NB4 (cell line): ENCODE data around the gene ZBTB7C.

Experiments
- CTCF ChIP-seq: IDR thresholded peaks from one replicate; pipeline ENCODE4 v1.5.1; 2012; ENCODE audit warnings: low read depth, low read length
- POLR2A ChIP-seq: IDR thresholded peaks from 2 replicates; pipeline ENCODE4 v1.6.1; 2011; ENCODE audit warnings: mild to moderate bottlenecking; ENCODE audit not compliant: insufficient read length; ENCODE audit errors: extremely low read depth

GRCh38 chr18:48260237-48260636, 148.9 kb downstream of the ZBTB7C start:
- no peak for TF ChIP-seq CTCF
- TF ChIP-seq POLR2A: no peak
